ENCODE measurements around the gene PMP22. TPM values are rescaled to one million over a fixed set of nuclear protein-coding genes. Genes with fewer than 3 reads are reported as not detected.

Gene PMP22
- total and polyA plus RNA-seq, 2 of the 13 experiments (the other 11 are each of a cell fraction or from before 2014, with no cell fraction given), result 5.7 to 6.2 TPM

DNA sequence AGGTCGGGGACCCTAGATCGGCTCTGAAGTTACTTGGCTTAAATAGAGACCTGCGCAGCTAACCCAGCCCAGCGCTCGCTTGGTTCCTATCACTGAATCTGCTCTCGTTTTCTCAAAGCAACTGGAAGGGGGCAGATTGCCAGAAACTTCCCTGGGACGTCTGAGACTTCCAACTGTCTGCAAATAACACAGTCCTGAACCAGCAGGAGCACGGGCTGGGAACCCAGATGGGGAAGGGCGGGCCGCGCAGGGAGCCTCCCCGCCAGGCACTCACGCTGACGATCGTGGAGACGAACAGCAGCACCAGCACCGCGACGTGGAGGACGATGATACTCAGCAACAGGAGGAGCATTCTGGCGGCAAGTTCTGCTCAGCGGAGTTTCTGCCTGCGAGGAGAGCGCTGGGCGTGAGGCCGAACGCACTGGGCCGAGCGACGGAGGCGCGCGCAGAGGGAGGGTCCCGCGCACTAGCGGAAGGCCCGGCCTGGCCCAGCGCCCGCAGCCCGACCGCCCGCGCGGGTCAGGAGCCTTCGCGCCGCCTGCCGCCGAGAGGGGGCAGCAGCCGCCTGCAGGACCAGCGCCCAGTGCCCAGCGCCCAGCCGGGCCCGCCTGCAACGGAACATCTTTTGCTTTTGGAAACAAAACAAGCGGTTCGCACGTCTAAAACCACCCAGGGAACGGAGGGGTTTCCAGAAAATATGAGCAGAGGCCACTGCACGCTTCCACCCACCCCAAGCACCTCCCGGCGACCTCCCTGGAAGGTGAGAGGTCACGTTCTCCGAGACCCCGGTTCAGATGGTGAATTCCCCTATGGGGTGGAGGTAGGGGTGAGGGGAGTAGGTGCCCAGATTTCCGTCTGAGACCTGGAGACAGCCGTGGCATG is 4.5 kb downstream of the PMP22 start (continued):
- TF ChIP-seq, protein P1, sequence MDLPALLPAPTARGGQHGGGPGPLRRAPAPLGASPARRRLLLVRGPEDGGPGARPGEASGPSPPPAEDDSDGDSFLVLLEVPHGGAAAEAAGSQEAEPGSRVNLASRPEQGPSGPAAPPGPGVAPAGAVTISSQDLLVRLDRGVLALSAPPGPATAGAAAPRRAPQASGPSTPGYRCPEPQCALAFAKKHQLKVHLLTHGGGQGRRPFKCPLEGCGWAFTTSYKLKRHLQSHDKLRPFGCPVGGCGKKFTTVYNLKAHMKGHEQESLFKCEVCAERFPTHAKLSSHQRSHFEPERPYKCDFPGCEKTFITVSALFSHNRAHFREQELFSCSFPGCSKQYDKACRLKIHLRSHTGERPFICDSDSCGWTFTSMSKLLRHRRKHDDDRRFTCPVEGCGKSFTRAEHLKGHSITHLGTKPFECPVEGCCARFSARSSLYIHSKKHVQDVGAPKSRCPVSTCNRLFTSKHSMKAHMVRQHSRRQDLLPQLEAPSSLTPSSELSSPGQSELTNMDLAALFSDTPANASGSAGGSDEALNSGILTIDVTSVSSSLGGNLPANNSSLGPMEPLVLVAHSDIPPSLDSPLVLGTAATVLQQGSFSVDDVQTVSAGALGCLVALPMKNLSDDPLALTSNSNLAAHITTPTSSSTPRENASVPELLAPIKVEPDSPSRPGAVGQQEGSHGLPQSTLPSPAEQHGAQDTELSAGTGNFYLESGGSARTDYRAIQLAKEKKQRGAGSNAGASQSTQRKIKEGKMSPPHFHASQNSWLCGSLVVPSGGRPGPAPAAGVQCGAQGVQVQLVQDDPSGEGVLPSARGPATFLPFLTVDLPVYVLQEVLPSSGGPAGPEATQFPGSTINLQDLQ (CRISPR knock-in tag; IDR thresholded peaks at IDR 0.05), result no peak
- TF ChIP-seq, protein P2, sequence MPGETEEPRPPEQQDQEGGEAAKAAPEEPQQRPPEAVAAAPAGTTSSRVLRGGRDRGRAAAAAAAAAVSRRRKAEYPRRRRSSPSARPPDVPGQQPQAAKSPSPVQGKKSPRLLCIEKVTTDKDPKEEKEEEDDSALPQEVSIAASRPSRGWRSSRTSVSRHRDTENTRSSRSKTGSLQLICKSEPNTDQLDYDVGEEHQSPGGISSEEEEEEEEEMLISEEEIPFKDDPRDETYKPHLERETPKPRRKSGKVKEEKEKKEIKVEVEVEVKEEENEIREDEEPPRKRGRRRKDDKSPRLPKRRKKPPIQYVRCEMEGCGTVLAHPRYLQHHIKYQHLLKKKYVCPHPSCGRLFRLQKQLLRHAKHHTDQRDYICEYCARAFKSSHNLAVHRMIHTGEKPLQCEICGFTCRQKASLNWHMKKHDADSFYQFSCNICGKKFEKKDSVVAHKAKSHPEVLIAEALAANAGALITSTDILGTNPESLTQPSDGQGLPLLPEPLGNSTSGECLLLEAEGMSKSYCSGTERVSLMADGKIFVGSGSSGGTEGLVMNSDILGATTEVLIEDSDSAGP (CRISPR knock-in tag; IDR thresholded peaks at IDR 0.05; ENCODE audit: borderline replicate concordance), result peak; percentile 50; the same call in 1 of the 2 replicates
- TF ChIP-seq HNRNPLL (IDR thresholded peaks at IDR 0.05; ENCODE audit: low read depth, low read length, poor library complexity, severe bottlenecking) (peak; percentile 77), FUBP1 (CRISPR knock-in tag; IDR thresholded peaks at IDR 0.05; ENCODE audit: borderline replicate concordance) (no peak), ZNF83 (CRISPR knock-in tag; IDR thresholded peaks at IDR 0.05; ENCODE audit: borderline replicate concordance) (peak; percentile 52; the same call in 1 of the 2 replicates), GPN1 (CRISPR knock-in tag; IDR thresholded peaks at IDR 0.05; ENCODE audit: borderline replicate concordance) (no peak), KAT8 (CRISPR knock-in tag; IDR thresholded peaks at IDR 0.05) (no peak), IKZF1 (IDR thresholded peaks at IDR 0.05) (no peak), ZNF446 (CRISPR knock-in tag; IDR thresholded peaks at IDR 0.05) (no peak), THAP11 (CRISPR knock-in tag; IDR thresholded peaks at IDR 0.05) (no peak), ZNF317 (CRISPR knock-in tag; IDR thresholded peaks at IDR 0.05) (no peak), ZNF432 (CRISPR knock-in tag; IDR thresholded peaks at IDR 0.05; ENCODE audit: borderline replicate concordance) (no peak), ZNF678 (CRISPR knock-in tag; IDR thresholded peaks at IDR 0.05) (no peak), GTF3A (CRISPR knock-in tag; conservative IDR thresholded peaks at IDR 0.05) (no peak), KDM5B (CRISPR knock-in tag; IDR thresholded peaks at IDR 0.05; ENCODE audit: borderline replicate concordance) (peak; percentile 72; the same call in 1 of the 2 replicates), KDM6A (CRISPR knock-in tag; IDR thresholded peaks at IDR 0.05; ENCODE audit: low read depth) (no peak), ZNF564 (CRISPR knock-in tag; IDR thresholded peaks at IDR 0.05) (no peak), RCOR2 (CRISPR knock-in tag; IDR thresholded peaks at IDR 0.05) (no peak), JDP2 (CRISPR knock-in tag; IDR thresholded peaks at IDR 0.05; ENCODE audit: borderline replicate concordance) (no peak), CC2D1A (CRISPR knock-in tag; IDR thresholded peaks at IDR 0.05) (no peak)
- TF ChIP-seq, protein P3, sequence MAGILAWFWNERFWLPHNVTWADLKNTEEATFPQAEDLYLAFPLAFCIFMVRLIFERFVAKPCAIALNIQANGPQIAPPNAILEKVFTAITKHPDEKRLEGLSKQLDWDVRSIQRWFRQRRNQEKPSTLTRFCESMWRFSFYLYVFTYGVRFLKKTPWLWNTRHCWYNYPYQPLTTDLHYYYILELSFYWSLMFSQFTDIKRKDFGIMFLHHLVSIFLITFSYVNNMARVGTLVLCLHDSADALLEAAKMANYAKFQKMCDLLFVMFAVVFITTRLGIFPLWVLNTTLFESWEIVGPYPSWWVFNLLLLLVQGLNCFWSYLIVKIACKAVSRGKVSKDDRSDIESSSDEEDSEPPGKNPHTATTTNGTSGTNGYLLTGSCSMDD (CRISPR knock-in tag; IDR thresholded peaks at IDR 0.05), result no peak
- TF ChIP-seq, protein P4, sequence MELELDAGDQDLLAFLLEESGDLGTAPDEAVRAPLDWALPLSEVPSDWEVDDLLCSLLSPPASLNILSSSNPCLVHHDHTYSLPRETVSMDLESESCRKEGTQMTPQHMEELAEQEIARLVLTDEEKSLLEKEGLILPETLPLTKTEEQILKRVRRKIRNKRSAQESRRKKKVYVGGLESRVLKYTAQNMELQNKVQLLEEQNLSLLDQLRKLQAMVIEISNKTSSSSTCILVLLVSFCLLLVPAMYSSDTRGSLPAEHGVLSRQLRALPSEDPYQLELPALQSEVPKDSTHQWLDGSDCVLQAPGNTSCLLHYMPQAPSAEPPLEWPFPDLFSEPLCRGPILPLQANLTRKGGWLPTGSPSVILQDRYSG (CRISPR knock-in tag; IDR thresholded peaks at IDR 0.05), result no peak

Measured in HepG2 (cell line).